ENCODE data around the gene CENPO.
"Not testable (repeated sequence)": the region's sequence is repeated elsewhere in the genome, so short reads cannot be mapped to it uniquely, and the experiment has no call there.

Gene CENPO

GRCh38 chr2:24825883-24826772 lies 32.9 kb downstream of the CENPO start:
- Mint-ChIP-seq H3K27ac (peak overlapping the region; percentile 80 to 81), H3K4me3 (no peak overlapping the region), H3K27me3 (no peaks in the 10 kb centered on the region), H3K9me3 (no peaks in the 10 kb centered on the region), H3K4me1 (peaks cover 37% of the 10 kb centered on the region)
- ATAC-seq, result peak; percentile 49
- DNase-seq, result peak in 1 of 2 donors; percentile 16

- no peak for ATAC-seq
- Mint-ChIP-seq H3K27me3 (no peaks in the 10 kb centered on the region), H3K27ac (peak overlapping the region in 1 of 2 donors; percentile 71), H3K4me1 (peaks cover 33% of the 10 kb centered on the region), H3K9me3 (no peaks in the 10 kb centered on the region), H3K4me3 (no peak overlapping the region)
- DNase-seq, result no peak
Observed at GRCh38 chr2:24826773-24827145, 33.5 kb downstream of the CENPO start.

DNA sequence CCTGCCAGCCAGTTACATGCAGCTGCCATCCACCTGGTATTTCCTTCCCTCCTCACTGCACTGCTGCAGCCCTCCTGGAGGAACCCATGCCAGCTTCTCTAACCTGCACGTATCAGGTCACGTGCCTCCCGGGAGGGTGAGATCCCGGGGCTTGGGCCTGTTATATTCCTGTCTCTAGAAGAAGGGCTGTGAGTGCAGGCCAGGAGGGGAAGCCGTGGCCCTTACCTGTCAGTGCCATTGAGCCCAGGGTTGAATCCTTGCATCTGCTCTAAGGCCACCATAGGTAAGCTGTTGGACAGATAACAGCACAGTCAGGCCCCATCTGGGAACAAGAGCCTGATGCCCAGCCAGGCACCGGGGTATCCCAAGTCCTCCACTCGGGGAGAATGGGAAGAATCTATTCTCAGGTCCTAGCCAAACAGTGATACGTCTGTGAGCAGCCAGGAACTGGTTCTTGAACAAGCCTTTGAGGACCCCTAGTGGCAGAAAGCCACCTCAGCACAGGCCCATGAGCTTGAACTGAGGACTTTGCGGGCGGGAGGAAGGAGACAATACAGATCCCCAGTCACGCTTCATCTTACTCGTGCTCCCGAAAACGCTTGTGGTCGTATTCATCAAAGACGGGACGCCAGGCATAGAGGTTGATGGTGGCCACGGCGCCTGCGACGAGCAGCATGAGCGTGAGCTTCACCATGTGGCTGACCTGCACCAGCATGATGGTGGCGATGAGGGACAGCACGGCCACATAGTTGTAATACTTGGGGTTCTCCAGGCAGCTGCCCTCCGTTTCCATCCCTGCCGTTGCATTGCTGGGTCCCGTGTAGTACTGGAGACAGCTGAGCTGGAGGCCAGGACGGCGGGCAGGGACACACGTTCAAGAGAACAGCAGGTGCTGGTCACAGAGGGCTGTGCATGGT lies 34.4 kb downstream of the CENPO start:
- H3K27me3 Mint-ChIP-seq, result no peaks in the 10 kb centered on the region
- ATAC-seq (peak; percentile 85), DNase-seq (peak; percentile 65 to 68)
- H3K27ac Mint-ChIP-seq, result peak overlapping the region in 1 of 2 donors; percentile 72
- no peak overlapping the region for H3K4me3 Mint-ChIP-seq
- H3K9me3 Mint-ChIP-seq, result no peaks in the 10 kb centered on the region
- peaks cover 33% of the 10 kb centered on the region for H3K4me1 Mint-ChIP-seq

DNA sequence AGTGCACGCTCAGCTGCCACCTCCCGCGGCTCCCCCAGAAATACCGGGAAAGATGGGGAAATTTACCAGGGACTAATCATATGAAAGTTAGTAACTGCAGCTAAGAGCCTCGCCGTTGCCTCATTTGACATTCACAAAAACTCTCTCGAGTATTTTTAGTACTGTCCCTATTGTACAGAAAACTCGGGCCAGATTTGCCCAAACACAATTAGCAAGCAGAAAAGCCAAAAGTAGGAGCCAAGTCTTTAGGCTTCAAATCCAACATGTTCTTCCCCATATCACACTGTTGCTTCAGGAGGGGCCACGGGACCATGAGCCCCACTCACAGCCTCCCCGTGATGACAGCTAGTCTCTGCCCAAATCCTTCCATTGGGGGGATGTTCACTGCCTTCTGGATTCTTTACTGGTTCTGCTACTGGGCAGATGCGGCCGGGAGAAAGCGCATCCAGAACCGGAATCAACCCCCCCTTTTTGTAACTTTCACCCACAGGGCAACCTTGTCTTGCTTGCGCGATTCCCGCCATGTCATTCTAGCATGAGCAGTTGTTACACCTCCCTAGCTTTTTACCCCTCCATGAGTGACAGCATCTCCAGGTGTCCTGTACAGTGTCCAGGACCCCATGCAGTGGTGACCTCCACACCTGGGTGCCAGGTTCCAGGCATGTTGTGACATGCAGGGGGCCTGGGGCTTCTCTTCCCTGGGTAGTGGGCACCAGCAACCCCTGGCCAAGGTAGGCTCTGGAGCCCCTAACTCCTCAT lies 35.2 kb downstream of the CENPO start:
- ATAC-seq (no peak), DNase-seq (no peak)
- Mint-ChIP-seq H3K27ac (peak overlapping the region in 1 of 2 donors; percentile 72), H3K27me3 (no peaks in the 10 kb centered on the region), H3K9me3 (no peaks in the 10 kb centered on the region), H3K4me3 (no peak overlapping the region), H3K4me1 (peaks cover 33% of the 10 kb centered on the region)

- H3K27ac Mint-ChIP-seq, result no peak overlapping the region
- H3K27me3 Mint-ChIP-seq, result no peaks in the 10 kb centered on the region
- DNase-seq (no peak), ATAC-seq (no peak)
- no peak overlapping the region for H3K4me3 Mint-ChIP-seq
- no peaks in the 10 kb centered on the region for H3K9me3 Mint-ChIP-seq
- H3K4me1 Mint-ChIP-seq, result peaks cover 24% of the 10 kb centered on the region
Observed at GRCh38 chr2:24830351-24830750, 37.1 kb downstream of the CENPO start.

DNA sequence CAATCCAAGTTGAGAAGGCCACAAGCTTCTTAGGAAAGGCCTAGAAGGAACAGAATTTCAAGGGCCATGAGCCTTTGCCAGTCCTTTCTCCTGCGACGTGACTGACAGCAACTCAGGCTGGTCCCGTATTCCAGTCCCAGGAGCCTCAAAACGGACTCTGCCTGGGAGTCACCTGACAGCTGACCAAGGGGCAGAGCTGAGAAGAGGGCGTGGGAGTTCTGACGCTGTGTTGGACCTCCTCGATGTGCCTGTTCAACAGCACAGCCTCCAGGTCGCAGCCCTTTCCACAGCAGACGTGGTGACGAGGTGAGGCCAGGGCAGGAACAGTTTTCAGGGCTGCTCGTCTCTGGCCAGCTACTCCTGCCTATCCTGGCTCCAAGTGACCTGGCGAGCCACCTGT lies 37.6 kb downstream of the CENPO start:
- no peaks in the 10 kb centered on the region for H3K27me3 Mint-ChIP-seq
- DNase-seq (no peak), ATAC-seq (no peak)
- no peak overlapping the region for H3K4me3 Mint-ChIP-seq
- no peak overlapping the region for H3K27ac Mint-ChIP-seq
- H3K4me1 Mint-ChIP-seq, result peaks cover 20% of the 10 kb centered on the region
- H3K9me3 Mint-ChIP-seq, result no peaks in the 10 kb centered on the region

DNA sequence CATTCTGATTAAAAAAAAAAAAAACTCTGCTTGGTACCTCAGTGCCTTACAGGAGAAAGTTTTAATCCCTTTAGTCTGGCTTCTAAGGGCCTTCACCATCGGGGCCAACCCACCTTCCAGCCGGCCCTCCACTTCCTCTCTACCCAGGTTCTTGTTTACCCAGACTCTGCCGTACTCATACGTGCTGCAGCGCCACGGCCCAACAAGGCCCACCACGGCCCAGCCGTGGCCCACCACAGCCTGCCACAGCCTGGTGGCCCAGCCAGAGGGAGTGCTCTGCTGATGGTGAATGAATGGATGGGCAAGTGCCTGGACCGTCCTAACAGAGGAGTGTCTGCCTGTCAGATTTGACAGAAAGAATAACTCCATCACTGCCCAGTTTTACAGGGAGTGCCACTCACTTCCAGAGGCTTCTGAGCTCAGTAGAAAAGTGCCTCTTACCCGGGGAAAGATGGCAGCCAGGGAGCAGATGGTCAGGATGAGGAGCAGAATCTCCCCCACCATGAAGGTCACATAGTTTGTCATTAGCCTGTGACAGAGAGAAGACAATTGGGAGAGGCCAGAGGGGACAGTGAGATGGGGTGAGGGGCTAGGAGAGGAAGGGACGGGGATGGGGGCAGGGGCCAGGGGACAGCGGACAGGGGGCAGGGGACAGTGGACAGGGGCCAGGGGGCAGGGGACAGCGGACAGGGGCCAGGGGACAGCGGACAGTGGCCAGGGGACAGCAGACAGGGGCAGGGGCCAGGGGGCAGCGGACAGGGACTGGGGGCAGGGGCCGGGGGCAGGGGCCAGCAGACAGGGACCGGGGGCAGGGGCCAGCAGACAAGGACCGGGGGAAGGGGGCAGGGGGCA lies 38.2 kb downstream of the CENPO start:
- Mint-ChIP-seq H3K4me3 (no peak overlapping the region), H3K9me3 (no peaks in the 10 kb centered on the region), H3K27me3 (no peaks in the 10 kb centered on the region), H3K27ac (peak overlapping the region in 1 of 2 donors; percentile 77), H3K4me1 (peaks cover 13% of the 10 kb centered on the region)
- no peak for DNase-seq
- peak; percentile 27 for ATAC-seq

- peaks cover 9% of the 10 kb centered on the region for H3K4me1 Mint-ChIP-seq
- no peak overlapping the region for H3K27ac Mint-ChIP-seq
- DNase-seq (no peak), ATAC-seq (no peak)
- no peak overlapping the region for H3K4me3 Mint-ChIP-seq
- no peaks in the 10 kb centered on the region for H3K9me3 Mint-ChIP-seq
- no peaks in the 10 kb centered on the region for H3K27me3 Mint-ChIP-seq
Observed at GRCh38 chr2:24832073-24832461, 38.8 kb downstream of the CENPO start.

DNA sequence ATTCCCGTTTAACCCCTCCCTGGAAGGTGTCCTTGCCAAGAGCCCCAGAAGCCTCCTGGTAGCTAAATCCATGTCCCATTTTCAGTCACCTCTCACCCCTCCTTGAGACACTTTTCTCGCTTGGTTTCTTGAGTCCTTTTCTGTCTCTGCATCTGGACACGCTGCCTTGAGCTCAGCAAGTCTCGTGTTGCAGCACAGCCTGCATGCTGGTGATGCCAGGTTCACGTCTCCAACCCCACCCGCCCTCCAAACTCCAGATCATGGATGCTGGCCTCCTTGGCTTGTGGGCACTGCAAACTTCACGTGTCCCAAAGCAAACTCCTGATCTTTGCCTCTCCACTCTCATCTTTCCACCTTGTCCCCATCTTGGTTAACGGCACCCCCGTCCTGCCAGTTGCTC lies 39.3 kb downstream of the CENPO start:
- Mint-ChIP-seq H3K4me1 (peaks cover 5% of the 10 kb centered on the region), H3K4me3 (no peak overlapping the region), H3K27ac (peak overlapping the region in 1 of 2 donors; percentile 59), H3K9me3 (no peaks in the 10 kb centered on the region), H3K27me3 (no peaks in the 10 kb centered on the region)
- no peak for DNase-seq
- no peak for ATAC-seq

DNA sequence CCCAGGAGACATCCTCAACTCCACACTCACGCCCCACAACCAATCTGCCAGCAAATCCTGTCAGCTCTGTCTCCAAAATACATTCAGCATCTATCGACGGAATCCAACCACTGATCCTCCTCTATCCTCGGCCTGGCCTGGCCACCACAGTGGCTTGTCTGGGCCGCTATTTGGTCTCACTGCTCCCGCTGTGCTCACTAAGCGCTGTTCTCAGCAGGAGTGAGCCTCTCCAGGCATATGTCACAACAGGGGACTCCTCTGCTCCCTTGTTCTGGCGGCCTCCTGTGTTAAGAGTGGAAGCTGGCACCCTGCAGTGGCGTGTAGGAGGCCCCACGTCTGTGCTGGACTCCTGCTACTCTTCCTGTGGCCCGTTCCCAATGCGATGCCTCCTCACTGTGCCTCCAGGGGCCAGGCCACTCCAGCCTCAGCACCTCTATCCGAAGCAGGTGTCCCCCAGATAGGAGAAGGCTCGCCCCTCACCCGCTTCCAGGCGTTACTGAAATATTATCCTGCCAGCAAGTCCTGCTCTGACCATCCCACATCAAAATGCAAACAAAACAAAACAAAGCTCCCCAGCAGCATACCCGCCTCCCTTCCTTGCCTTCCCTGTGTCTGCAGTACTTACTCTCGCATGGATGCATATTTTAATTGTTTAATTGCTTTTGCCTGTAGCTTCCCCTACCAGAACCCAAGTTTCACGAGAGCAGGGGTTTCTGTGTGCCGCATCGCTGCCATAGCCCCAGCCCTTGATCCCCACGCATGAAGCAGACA lies 39.9 kb downstream of the CENPO start:
- no peaks in the 10 kb centered on the region for H3K4me1 Mint-ChIP-seq
- H3K4me3 Mint-ChIP-seq, result no peak overlapping the region
- no peaks in the 10 kb centered on the region for H3K9me3 Mint-ChIP-seq
- H3K27me3 Mint-ChIP-seq, result no peaks in the 10 kb centered on the region
- ATAC-seq (no peak), DNase-seq (no peak)
- H3K27ac Mint-ChIP-seq, result peak overlapping the region in 1 of 2 donors; percentile 65

GRCh38 chr2:24833821-24834732 lies 40.9 kb downstream of the CENPO start:
- no peak overlapping the region for H3K4me3 Mint-ChIP-seq
- no peaks in the 10 kb centered on the region for H3K27me3 Mint-ChIP-seq
- DNase-seq (no peak), ATAC-seq (no peak)
- H3K4me1 Mint-ChIP-seq, result no peaks in the 10 kb centered on the region
- H3K27ac Mint-ChIP-seq, result peak overlapping the region in 1 of 2 donors; percentile 65
- no peaks in the 10 kb centered on the region for H3K9me3 Mint-ChIP-seq

GRCh38 chr2:24834733-24835395 lies 41.6 kb downstream of the CENPO start:
- Mint-ChIP-seq H3K27me3 (no peaks in the 10 kb centered on the region), H3K27ac (peak overlapping the region in 1 of 2 donors; percentile 57), H3K4me3 (peak overlapping the region in 1 of 2 donors; percentile 13), H3K9me3 (no peaks in the 10 kb centered on the region), H3K4me1 (no peaks in the 10 kb centered on the region)
- ATAC-seq (no peak), DNase-seq (no peak)

GRCh38 chr2:24835411-24835810 lies 42.2 kb downstream of the CENPO start:
- not testable (repeated sequence) for ATAC-seq

More at GRCh38 chr2:24835411-24835810, 42.2 kb downstream of the CENPO start:
- DNase-seq, H3K4me3 Mint-ChIP-seq, H3K27ac Mint-ChIP-seq, H3K4me1 Mint-ChIP-seq, H3K27me3 Mint-ChIP-seq, H3K9me3 Mint-ChIP-seq: not testable (repeated sequence)

Measured in stimulated activated naive CD8-positive, alpha-beta T cell treated with anti-CD3 and anti-CD28 coated beads, Interleukin-15, amount 100 ng/mL, for 72 hours (primary cell).